Kidney (tissue), 14 donors: ENCODE data around the gene CXCL1. TPM values are rescaled to one million over a fixed set of nuclear protein-coding genes. Genes with fewer than 3 reads are reported as not detected.
A peak's percentile ranks its signal among the peaks of the same experiment; 100 is the strongest.

Experiments used
- DNase-seq, 5 donors: peaks; one replicate each; pipeline ENCODE4 v3.0.0-alpha.2; 2013 to 2020
- FAIRE-seq: peaks from 2 replicates; lab custom pipeline; 2012; peaks lifted over from hg19 to GRCh38; lab: Jason Lieb, UNC
- H3K27ac ChIP-seq, 2 donors: one replicate each; pipeline ENCODE4 v1.7.0; 2013; ENCODE audit warnings: low read depth in 2 of 2, low read length in 2 of 2, inconsistent platforms in 1 of 2
- H3K27me3 ChIP-seq: one replicate; pipeline ENCODE4 v1.7.1; 2013; ENCODE audit warnings: low read length, inconsistent platforms; ENCODE audit not compliant: control insufficient read depth, insufficient read depth
- H3K36me3 ChIP-seq, 3 donors: one replicate each; pipeline versions ENCODE4 v1.7.0 to v1.7.1; 2013; ENCODE audit warnings: low read length in 3 of 3, control low read depth in 1 of 3, inconsistent platforms in 1 of 3; ENCODE audit not compliant: insufficient read depth in 3 of 3, control insufficient read depth in 2 of 3
- H3K4me1 ChIP-seq, 3 donors: one replicate each; pipeline versions ENCODE4 v1.7.0 to v1.7.1; 2013; ENCODE audit warnings: low read length in 3 of 3, inconsistent platforms in 1 of 3, low read depth in 1 of 3; ENCODE audit not compliant: control insufficient read depth in 2 of 3, insufficient read depth in 2 of 3
- H3K4me3 ChIP-seq, 3 donors: one replicate each; pipeline versions ENCODE4 v1.7.0 to v1.8.1; 2013; ENCODE audit warnings: low read length in 3 of 3, control low read depth in 1 of 3, inconsistent platforms in 1 of 3
- H3K9ac ChIP-seq, 3 donors: one replicate each; pipeline versions ENCODE4 v1.7.0 to v1.7.1; 2013; ENCODE audit warnings: low read length in 3 of 3, control low read depth in 1 of 3, inconsistent platforms in 1 of 3
- H3K9me3 ChIP-seq, 3 donors: one replicate each; pipeline versions ENCODE4 v1.7.0 to v1.7.1; 2013; ENCODE audit warnings: low read length in 3 of 3, control low read depth in 1 of 3, inconsistent platforms in 1 of 3; ENCODE audit not compliant: control insufficient read depth in 2 of 3, insufficient read depth in 1 of 3
- intact Hi-C: fragments of 100-400 bp; cut with DNase I; formaldehyde crosslinking; loops from one replicate; pipeline ENCODE4 v1.11.1; 2022
- polyA plus RNA-seq: library from polyadenylated mRNA; stranded (reverse); fragments of 350-450 nt; fragmentation: Illumina TruSeq; extraction: RNeasy Lipid Tissue Mini Kit (QIAGEN cat#74804); gene quantifications from one replicate; pipeline ENCODE4 v1.2.3, GENCODE V29; 2014; ENCODE audit warnings: low read depth, low replicate concordance; ENCODE audit not compliant: insufficient read depth
- total RNA-seq: library from RNA; stranded (reverse); fragmentation: NEBNext Ultra II Directional; extraction: Animal tissue kit (Norgen Biotek cat#: 25700); gene quantifications from one replicate; pipeline ENCODE4 v1.2.1, GENCODE V29; 2021
- TF ChIP-seq, protein P1 (sequence below): IDR thresholded peaks from 3 replicates; pipeline ENCODE4 v1.5.1; 2012; ENCODE audit warnings: mild to moderate bottlenecking, moderate library complexity, borderline replicate concordance; ENCODE audit not compliant: insufficient read depth; ENCODE audit errors: extremely low read depth
- donor health status: control.
- donor health status: control.
- donor health status: control.
- donor health status: control.
- donor health status: control.
- donor health status: DM: yes; HTN: yes; CAD: no.
- donor health status: Normal renal cell carcinoma (clear cell type).

CXCL1 gene
- total and polyA plus RNA-seq, 2 donors from 2014 or later: 6.4 to 29.7 TPM

- no peak overlapping the region for H3K9ac ChIP-seq
- no peaks in the 10 kb centered on the region for H3K36me3 ChIP-seq
- H3K4me3 ChIP-seq: no peak overlapping the region
- TF ChIP-seq, protein P1, sequence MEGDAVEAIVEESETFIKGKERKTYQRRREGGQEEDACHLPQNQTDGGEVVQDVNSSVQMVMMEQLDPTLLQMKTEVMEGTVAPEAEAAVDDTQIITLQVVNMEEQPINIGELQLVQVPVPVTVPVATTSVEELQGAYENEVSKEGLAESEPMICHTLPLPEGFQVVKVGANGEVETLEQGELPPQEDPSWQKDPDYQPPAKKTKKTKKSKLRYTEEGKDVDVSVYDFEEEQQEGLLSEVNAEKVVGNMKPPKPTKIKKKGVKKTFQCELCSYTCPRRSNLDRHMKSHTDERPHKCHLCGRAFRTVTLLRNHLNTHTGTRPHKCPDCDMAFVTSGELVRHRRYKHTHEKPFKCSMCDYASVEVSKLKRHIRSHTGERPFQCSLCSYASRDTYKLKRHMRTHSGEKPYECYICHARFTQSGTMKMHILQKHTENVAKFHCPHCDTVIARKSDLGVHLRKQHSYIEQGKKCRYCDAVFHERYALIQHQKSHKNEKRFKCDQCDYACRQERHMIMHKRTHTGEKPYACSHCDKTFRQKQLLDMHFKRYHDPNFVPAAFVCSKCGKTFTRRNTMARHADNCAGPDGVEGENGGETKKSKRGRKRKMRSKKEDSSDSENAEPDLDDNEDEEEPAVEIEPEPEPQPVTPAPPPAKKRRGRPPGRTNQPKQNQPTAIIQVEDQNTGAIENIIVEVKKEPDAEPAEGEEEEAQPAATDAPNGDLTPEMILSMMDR: no peak
- no peaks in the 10 kb centered on the region for H3K4me1 ChIP-seq
- FAIRE-seq: no peak
- H3K27me3 ChIP-seq: no peaks in the 10 kb centered on the region
- H3K9me3 ChIP-seq: no peaks in the 10 kb centered on the region
- peak in 2 of 5 donors; percentile 26 to 39 for DNase-seq
- intact Hi-C loops: no loop called here
- no peak overlapping the region for H3K27ac ChIP-seq
Measured at GRCh38 chr4:73891739-73892405, 22.7 kb downstream of the CXCL1 start.

DNA sequence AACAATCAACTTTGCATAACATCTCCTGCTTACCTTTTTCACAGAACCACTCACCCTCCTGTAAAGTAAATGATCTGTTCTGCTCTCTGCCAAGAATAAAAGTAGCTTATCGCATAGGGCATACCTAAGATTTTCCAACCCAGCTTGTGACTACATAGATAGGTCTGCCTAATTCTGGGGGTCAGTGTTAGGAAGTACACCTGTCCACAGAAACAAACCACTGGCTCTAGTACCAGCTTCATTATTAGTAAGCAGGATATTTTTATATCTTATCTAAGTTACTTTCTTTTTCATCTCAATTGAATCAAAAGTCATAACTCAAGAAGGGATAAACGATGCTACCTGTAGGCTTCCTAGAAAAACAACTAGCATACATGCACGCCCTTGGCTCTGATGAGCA, 23.8 kb downstream of the CXCL1 start:
- Histone ChIP-seq H3K4me1 (no peaks in the 10 kb centered on the region), H3K27ac (no peak overlapping the region), H3K9ac (no peak overlapping the region), H3K27me3 (no peaks in the 10 kb centered on the region), H3K9me3 (no peaks in the 10 kb centered on the region), H3K4me3 (no peak overlapping the region), H3K36me3 (no peaks in the 10 kb centered on the region)
- TF ChIP-seq, protein P1: no peak
- FAIRE-seq (no peak), DNase-seq (no peak)
- intact Hi-C loops: no loop called here

DNA sequence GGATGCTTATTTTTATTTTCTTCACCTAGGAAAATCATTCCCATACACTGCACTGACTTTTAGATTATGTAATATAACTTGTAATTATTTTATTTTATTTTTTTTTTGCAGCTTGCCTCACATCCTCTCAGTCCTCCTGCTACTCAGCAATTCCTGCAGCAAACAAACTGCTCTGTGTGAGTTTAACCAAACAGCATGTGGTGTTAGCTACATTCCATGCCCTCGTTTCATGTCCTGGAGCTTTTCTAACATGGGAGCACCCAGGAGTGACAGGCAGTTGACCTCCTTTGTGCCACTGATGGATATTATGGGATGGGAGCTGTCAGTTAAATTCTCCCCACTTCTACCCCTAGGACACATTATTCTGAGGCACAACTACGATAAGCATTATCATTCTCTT, 24.8 kb downstream of the CXCL1 start:
- TF ChIP-seq, protein P1: no peak
- H3K4me3 ChIP-seq: no peak overlapping the region
- H3K27ac ChIP-seq: no peak overlapping the region
- peak in 2 of 5 donors; percentile 10 to 28 for DNase-seq
- no peaks in the 10 kb centered on the region for H3K4me1 ChIP-seq
- FAIRE-seq: no peak
- no peaks in the 10 kb centered on the region for H3K36me3 ChIP-seq
- H3K27me3 ChIP-seq: no peaks in the 10 kb centered on the region
- H3K9ac ChIP-seq: no peak overlapping the region
- intact Hi-C loops: no loop called here
- H3K9me3 ChIP-seq: no peaks in the 10 kb centered on the region
